Renal cortical epithelial cell (primary cell): ENCODE data around the gene DIPK2A. TPM values are rescaled to one million over a fixed set of nuclear protein-coding genes. Genes with fewer than 3 reads are reported as not detected.

ENCODE experiments used
- DNase-seq: peaks from one replicate; pipeline ENCODE4 v3.0.0-alpha.2; 2011; ENCODE audit warnings: low read depth
- total RNA-seq: library from RNA; depleted of rRNA; stranded (reverse); fragments of >200 nt; gene quantifications from 2 replicates; pipeline ENCODE4 v1.2.3, GENCODE V29; 2014

DIPK2A gene, protein sequence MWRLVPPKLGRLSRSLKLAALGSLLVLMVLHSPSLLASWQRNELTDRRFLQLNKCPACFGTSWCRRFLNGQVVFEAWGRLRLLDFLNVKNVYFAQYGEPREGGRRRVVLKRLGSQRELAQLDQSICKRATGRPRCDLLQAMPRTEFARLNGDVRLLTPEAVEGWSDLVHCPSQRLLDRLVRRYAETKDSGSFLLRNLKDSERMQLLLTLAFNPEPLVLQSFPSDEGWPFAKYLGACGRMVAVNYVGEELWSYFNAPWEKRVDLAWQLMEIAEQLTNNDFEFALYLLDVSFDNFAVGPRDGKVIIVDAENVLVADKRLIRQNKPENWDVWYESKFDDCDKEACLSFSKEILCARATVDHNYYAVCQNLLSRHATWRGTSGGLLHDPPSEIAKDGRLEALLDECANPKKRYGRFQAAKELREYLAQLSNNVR
- total RNA-seq, result 18.2 and 24.6 TPM in 2 replicates

DNA sequence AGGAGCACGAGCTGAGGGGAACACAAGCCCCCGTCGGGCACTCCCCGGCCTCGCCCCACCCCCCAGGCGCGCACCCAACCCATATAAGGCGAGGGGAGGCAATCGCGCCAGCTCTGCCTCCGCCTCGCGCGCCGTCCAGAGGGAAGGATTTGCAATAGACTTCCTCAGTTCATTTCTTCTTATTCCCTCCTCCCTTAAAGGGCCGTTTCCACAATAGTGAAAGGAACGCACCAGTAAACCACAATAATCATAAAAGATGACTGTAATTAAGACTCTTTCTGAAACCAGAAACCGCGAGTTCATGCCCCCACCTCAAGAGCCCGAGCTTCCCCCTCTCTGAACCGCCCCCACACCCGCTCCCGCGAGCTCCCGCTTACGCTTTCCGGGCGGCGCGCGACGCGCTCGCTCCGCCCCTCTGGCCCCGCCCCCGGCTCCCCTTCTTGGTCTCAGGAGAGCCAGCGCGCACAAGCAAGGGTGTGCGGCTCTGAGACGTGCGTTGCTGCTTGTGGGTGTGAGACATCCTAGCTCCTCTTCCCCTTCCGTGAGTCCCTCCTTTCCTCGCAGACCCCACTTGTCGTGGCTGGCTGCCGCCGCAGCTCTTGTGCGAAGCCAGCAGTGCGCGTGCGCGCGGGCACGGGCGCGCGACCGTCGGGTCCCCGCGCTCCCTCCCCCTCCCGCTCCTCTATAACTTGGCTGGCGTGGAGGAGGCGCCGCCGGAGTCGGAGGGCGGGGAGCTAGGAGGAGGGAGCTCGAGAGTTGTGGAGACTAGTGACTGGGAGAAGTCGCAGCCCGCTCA, at the start of gene DIPK2A:
DIPK2A (plus strand) TSS at position 465 of the 796 bp plus-strand sequence. CDS start 510 bp downstream, outside the sequence.
- peak; percentile 84 for DNase-seq

DNA sequence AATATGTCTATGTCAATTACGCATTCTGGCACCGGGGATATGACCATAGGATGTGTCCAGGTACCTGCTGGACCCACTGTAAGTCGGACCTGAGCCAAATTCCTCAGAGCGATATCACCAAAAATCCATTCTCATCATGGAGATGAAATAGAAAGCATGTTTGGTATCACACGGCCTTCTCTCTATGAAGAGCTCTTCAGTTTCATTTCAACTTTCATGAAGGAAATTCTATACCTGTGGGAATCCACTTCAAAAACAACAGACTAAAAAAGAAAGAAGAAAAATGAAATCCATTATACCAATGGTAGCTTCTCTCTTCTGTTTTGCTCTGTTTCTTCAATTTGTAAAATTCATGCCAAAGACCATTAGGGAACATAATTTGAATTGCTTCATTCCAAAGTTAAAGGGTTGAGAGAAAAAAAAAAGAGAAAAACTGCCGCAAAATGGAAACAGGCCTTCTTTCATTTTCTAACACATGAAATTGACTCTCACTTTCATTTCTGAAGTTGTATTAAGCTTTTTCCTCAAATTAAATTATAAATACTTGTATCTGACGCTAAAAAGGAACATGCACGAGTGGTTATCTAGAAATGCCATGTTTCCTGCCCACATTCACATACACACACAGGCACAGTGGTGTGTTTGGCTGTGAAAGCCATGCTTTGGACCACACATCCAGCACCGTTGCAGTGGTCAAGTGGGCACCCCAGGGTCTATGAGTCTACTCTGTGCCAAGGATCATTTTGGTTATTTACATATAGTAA, 46.9 kb upstream of the DIPK2A start:
- no peak for DNase-seq

DNA sequence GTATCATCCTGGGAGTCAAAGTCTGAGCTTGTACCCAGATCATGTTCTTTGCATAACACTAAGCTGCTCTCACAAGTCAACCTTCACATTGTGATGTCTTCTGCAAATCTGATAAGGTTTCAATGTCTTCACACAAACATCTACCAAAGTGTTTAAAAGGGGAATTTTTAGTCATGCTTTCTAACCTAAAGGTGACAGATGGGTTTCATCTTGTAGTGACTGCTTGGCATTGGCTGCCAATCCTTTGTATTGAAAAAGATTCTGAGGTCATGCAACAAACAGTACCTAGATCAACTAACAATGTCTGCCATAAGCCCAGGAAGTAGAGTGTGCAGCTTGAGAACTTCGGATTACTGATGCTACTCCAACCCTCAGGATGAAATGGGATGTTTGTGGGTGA, 43.6 kb upstream of the DIPK2A start:
- DNase-seq, result no peak

DNA sequence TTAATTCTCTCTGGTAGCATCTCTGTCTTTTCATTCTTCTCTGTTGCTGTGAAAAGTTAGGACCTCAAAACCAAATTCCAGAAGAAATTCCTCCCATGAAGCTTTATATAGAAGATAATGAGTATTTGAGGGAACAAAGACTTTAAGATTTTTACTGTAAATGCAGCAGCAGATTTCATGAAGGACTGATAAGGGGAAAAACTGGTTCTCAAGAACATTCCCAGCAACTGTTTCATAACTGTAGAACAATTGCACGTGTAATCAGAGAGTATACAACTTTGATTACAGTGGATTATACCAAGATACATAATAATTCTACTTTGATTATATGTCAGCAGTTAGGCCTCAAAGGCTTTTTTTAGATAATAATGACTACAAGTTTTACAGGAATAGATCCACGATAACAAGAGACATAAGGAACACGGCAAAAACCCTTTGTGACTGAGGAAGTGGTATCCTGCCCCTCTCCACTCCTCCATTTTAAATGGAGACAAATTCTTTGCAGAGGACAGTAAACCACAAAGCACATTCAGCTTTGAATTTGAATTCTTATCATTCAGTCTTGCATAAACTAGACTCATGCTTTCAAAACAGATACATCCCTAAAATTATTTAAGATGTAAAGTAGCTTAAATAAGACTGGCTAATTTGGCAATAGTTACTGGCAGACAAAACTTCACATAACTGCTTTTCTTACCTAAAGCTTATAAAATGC, 42.9 kb upstream of the DIPK2A start:
- DNase-seq, result no peak

DNA sequence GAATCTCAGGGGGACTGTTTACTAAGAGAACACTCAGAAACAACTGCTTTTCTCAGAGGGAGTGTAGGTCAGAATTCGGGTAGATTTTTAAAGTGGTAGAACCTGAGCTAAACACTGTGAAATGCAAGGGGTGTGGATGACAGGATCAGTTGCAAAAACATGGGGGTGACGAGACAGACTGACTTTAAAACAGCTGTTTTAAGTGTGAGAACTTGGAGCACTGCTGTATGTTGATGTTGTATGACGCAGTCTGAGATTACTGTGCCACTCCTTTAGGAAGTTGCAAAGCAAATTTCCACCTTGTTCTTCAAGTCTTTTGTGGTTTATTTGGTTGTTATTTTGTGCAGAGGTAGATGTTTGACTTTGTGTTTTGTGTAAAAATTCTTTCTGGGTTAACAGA, 36.8 kb upstream of the DIPK2A start:
- DNase-seq, result no peak

DNA sequence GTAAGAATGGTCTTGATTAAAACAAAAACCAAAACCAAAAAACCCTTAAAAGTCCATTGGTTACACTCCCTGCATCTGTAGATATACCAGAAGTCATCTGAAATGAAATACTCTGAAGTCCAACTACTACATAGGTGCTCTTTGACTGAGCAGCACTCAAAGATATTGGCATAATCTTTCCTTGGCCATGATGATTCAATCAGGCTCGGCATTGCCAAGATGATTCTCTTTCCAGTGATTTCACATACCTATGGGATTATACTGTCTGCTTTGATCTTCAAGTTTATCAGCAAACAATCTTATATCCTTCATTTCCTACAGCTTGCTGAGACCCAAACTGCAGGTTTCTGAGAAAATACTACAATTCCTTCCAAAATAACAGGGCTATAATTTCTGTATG, 35.9 kb upstream of the DIPK2A start:
- DNase-seq, result no peak

DNA sequence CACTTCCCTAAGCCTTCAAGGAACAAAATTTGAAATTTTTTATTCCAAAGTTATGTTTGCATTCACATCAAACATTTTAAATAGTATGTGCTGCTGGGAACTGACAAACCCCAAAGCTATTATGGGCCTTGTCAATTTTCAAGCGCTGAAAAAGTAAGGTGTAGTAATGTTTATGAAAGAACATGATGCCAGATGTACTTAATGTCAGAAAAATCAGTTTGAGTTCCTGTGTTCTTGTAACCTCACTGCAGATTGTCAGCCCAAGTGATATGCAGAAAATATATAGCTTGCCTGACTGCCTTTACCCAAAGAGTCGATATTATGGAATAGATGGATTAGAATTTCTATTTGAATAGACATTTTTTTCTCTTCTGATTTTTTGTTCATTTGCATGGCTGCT, 20.8 kb upstream of the DIPK2A start:
- no peak for DNase-seq

DNA sequence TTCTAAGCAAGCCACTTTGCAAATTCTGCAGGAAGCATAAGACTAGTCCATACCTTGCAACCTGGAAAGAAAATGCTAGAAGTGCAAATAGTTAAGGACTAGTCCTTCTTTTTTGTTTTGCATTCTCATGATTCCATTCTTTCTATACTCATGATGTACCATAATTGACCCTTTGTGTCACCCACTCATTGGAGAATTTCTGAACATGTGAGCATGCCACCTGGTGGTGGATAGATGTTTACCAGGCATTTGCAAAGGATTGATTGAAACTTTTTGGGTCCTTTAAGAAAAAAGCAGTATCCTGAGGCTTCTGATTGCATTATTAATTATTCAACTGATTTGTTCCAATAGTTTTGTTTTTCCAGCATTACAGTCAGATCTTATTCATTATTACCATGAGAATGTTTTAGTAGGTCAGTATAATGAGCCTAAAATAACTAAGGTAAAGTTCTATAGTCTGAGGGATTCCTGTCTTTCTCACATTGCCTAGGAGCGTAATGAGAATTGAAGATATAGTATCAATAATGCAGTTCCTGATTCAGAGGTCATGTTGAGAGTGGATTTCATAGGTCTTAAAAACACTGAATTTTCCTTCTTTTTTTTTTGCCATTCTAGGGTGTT, 20.2 kb upstream of the DIPK2A start:
- DNase-seq, result peak; percentile 36

DNA sequence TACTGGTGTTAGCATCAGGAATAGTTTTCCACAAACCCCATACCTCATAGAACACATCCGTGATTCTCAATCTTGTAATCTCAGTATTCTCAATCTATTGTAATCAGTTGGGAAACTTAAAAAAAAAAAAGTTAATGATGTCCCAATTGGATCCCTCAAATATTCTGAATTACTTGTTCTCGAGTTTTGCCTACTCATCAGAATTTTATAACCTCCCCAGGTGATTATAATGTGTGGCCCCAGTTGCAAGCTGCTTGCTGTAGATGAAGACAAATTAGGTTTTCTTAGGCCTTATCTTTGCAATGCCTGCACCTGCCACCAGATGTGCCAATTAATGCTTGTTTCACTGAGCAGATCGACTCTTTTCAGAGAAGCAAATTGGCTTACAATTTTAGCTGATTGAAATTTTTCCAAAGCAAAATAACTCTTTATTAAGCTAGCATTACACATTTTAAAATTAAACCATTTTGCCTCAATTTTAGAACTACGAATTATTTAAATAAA, 19.0 kb upstream of the DIPK2A start:
- DNase-seq, result no peak

DNA sequence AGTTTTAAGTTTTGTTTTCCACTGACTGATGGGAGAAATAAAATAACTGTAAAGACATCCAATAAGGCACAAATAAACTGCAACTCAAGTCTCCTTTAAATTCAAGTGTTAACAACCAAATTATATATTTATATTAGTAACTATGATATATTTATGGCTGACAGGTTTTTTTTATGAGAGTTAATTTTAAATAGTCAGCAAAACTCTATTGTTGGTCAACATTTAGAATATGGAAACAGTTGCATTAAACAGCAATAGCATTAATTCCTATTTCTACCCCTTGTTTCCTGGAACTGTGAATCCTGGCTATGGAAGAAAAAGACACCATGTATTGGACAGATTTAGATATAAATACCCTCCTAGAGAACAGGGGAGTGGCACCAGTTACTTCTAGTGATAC, 16.5 kb upstream of the DIPK2A start:
- no peak for DNase-seq

DNA sequence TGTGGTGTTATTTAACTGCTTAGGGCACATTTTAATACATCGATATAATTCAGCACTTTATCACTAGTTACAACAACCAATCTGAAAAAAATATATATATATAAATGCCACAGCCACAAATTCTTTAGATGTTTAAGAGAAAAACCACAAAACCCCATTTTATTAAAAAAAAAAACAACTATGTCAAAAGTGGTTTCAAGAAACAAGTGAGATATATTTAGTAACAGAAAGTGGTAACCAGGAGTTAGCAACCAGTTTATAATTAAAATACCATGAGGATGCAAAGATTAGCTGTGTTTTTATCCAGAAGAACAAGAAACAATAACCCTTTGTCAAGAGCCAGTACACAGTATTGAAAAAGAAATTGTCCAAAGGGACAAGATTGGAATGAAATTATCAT, 14.8 kb upstream of the DIPK2A start:
- no peak for DNase-seq

DNA sequence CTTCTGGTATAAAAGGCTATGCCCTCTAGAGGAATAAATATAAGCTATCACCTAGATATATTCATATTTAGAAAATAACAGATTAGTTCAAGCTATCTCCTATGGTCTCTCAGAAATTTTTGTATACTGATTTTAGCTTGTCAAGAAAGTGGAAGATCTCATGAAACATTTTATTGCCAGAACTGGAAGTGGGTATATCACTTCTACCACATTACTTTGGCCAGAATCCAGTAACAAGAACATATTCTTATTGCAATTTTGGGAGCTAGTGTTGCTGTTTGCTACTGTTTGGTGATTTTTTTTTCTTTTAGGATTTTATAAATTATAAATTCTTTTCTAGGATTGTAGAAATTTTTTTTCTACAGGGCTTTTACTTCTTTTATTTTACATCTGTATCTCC, 14.2 kb upstream of the DIPK2A start:
- DNase-seq, result no peak

DNA sequence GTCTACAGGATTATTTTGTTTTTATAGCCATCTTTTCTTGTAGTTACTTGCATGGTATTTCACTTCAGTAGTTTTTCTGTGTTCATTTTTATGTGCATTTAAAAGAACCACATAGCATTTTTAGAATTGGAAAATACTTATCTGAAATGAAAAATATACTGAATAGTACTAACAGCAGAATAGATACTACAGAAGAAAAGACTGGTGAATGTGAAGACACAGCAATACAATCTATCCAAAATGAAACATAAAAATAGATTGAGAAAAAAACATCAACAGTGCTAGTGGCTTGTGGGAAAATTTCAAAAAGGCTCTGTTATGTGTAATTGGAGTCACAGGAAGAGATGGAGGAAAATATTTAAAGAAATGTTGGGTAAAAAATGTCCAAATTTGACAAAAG, 12.7 kb upstream of the DIPK2A start:
- DNase-seq, result no peak

DNA sequence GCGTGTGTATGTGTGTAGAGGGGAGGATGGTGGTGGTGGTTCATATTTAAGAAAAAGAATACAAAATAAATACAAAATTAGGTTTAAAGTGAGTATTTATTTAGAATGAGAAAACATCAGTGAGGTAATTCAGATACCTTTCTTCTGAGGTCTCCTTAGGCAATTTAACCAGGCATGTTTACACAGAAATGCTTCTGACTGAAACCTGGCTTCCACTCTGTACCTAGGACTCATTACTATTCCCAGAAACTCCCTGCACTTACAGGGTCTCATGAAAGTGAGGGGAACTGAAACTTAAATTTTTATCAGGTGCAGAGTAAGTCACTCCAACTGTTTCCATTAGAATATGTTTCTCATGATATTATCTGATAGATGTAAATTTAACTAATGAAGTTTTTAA, 10.3 kb upstream of the DIPK2A start:
- DNase-seq, result no peak

DNA sequence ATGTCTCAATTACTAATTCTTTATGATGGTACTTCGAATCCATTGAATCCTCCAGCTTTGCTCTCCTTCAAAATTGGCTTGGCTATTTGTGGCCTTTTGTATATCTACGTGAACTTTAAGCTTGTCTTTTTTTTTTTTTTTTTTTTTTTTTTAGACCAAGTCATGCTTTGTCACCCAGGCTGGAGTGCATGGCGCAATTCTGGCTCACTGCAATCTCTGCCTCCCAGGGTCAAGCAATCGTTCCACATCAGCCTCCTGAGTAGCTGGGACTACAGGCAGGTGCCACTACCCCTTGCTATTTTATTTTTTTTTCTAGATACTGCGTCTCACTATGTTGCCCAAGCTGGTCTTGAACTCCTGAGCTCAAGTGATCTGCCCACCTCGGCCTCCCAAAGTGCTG, 7.7 kb upstream of the DIPK2A start:
- no peak for DNase-seq

DNA sequence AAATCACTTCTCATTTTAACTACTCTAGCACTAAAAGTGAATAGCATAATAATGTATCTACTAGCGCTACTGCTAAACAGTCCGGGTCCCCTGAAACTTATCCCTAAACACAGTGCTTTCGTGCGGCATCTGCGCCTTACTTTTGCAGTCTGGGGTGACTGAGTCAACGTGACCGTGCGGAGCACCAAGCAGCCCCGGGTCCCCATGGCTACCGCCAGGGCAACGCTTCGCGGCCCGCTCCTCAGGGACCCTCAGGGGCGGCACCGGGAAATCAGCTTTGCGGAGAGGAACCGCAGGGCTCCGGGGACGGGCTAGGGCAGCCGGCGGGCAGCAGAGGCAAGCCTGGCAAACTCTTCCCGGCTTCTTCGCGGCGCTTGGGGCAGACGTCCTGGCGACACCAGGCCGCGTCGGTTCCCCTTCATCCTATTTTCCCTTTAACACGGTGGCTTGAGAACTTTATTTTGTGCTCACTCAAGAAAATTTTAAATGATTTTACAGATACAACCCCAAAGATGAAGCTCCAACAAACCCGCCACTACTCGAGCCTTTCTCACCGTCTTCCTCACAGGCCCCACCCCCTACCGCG, 757 bp upstream of the DIPK2A start:
- peak; percentile 17 for DNase-seq

DNA sequence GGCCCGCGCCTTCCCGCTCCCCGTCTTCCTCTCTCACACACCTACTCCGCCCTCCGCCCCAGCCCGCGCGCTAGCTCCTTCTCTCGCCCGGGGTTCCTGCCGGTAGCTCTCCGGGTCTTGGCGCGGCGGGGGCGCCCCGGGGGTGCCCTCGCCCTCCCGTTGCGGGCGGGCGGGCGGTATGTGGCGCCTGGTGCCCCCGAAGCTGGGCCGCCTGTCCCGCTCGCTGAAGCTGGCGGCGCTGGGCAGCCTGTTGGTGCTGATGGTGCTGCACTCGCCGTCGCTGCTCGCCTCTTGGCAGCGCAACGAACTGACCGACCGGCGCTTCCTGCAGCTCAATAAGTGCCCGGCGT, 507 bp downstream of the DIPK2A start:
- no peak for DNase-seq

DNA sequence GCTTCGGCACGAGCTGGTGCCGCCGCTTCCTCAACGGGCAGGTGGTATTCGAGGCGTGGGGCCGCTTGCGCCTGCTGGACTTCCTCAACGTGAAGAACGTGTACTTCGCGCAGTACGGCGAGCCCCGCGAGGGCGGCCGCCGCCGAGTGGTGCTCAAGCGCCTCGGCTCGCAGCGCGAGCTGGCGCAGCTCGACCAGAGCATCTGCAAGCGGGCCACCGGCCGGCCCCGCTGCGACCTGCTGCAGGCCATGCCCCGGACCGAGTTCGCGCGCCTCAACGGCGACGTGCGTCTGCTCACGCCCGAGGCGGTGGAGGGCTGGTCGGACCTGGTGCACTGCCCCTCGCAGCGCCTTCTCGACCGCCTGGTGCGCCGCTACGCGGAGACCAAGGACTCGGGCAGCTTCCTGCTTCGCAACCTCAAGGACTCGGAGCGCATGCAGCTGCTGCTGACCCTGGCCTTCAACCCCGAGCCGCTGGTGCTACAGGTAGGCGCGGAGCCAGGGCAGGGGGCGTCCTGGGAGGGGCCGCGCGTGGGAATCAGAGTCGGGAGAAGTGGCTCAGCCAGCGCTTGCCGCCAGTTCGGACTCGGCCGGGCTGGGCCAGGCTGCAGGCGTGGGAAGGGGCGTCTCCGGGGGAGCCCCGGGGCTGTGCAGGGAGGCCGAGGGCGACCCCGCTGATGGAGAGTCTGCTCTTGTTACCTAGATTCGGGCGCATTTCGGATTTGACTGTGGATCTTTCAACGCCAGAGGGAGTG, 1.1 kb downstream of the DIPK2A start:
- peak; percentile 51 for DNase-seq

DNA sequence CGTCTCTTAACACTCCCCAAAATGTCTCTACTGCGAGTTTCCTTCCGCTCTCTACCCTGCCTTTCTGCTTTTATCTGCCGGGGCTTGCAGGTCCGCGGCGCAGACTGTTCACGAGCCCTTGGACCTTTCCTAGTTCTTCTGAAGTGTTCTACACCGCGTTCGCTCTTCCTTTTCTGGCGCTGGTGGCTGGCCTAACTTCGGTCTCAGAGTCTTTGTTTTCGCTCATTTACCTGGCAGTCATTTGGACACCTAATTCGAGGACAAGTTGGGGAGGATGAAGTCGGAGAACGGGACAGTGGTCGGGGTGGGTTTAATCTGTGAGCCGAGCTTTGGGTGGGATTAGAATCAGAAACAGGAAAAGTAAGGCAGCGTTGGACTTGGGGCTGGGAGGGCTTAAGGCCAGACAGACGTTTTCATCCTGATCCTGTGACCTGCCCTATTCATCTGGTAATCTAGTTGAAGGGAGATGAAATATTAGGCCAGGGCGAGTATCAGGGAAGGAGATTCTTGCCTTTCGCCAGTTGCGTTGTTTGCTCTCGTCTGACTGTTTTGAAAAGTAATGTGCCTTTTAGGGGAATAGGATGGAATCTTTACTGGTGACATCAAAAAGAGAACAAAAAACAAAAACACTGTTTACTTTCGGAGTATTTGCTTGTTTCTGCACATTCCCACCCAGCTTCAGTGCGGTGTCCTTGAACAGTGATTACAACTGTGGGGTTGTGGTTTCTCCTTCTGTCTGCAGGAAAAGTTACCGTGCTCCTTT, 1.8 kb downstream of the DIPK2A start:
- DNase-seq, result peak; percentile 52
